GM12878 (cell line): ENCODE measurements around the gene ADAM11. TPM values are rescaled to one million over a fixed set of nuclear protein-coding genes. Genes with fewer than 3 reads are reported as not detected.

Experiments
- ATAC-seq: fragments of 200-7000 bp; cut with Tn5 transposase; 3 replicates; pipeline ENCODE4 v1.9.1; 2020; ENCODE audit warnings: mild to moderate bottlenecking, moderate library complexity
- BruUV-seq: library from RNA; stranded (reverse); fragments of 400-500 nt; replicated peaks from 2 replicates; lab custom pipeline; 2021; lab: Mats Ljungman, UMichigan
- CTCF ChIA-PET: fragments of 300-600 bp; sonication (Branson Sonifier 250); formaldehyde crosslinking; extraction: SDS; loops from one replicate; lab custom pipeline; 2021; ENCODE audit warnings: inconsistent platforms; lab: Yijun Ruan, JAX
- POLR2A ChIA-PET: fragments of 350-600 bp; formaldehyde crosslinking; extraction: SDS; loops from one replicate; lab custom pipeline; 2021; ENCODE audit warnings: inconsistent platforms; lab: Charles Lee
- RAD21 ChIA-PET: fragments of 300-600 bp; sonication (Branson Sonifier 250); formaldehyde crosslinking; loops from one replicate; lab custom pipeline; 2023; ENCODE audit warnings: antibody characterized with exemption; ENCODE audit not compliant: unreplicated experiment; lab: Charles Lee
- SMC1A ChIA-PET: fragments of 300-600 bp; sonication (Branson Sonifier 250); formaldehyde crosslinking; loops from one replicate; lab custom pipeline; 2023; ENCODE audit not compliant: unreplicated experiment, uncharacterized antibody; lab: Charles Lee
- DNase-seq: peaks from one replicate; pipeline ENCODE4 v3.0.0-alpha.2; 2011; ENCODE audit warnings: low read depth, low spot score
- FAIRE-seq: peaks from 3 replicates; lab custom pipeline; 2011; peaks lifted over from hg19 to GRCh38; lab: Jason Lieb, UNC
- H2AFZ ChIP-seq: 2 replicates; pipeline ENCODE4 v1.6.0; 2011; ENCODE audit warnings: low read depth, low read length, control low read depth; ENCODE audit not compliant: control insufficient read depth
- H3K27ac ChIP-seq: 2 replicates; pipeline ENCODE4 v1.5.1; 2011; ENCODE audit warnings: control low read depth; ENCODE audit not compliant: control insufficient read depth, insufficient read depth
- H3K27me3 ChIP-seq, 2 experiments: replicated peaks in 1 of 2; 2 replicates each; pipeline versions ENCODE4 v1.6.0 to v1.6.1; 2011; ENCODE audit warnings: low read length in 1 of 2; ENCODE audit not compliant: control insufficient read depth in 2 of 2, insufficient read depth in 2 of 2
- H3K36me3 ChIP-seq, 2 experiments: 2 replicates each; pipeline ENCODE4 v1.5.1; 2011; ENCODE audit warnings: low read length in 1 of 2; ENCODE audit not compliant: control insufficient read depth in 2 of 2, insufficient read depth in 2 of 2
- H3K4me1 ChIP-seq: 2 replicates; pipeline ENCODE4 v1.6.1; 2011; ENCODE audit warnings: mild to moderate bottlenecking, low read length, moderate library complexity, mixed read lengths; ENCODE audit not compliant: control insufficient read depth, insufficient read depth
- H3K4me2 ChIP-seq: 2 replicates; pipeline ENCODE4 v1.6.0; 2011; ENCODE audit warnings: control low read depth; ENCODE audit not compliant: control insufficient read depth, insufficient read depth
- H3K4me3 ChIP-seq: fragments of 200-600 bp; sonication (generic); 2 replicates; pipeline ENCODE4 v1.5.1; 2016
- H3K79me2 ChIP-seq: 2 replicates; pipeline ENCODE4 v1.6.0; 2011; ENCODE audit warnings: low read length; ENCODE audit not compliant: control insufficient read depth, insufficient read depth
- H3K9ac ChIP-seq: 2 replicates; pipeline ENCODE4 v1.8.0; 2011; ENCODE audit warnings: low read length, control low read depth, mixed read lengths; ENCODE audit not compliant: control insufficient read depth, insufficient read depth
- H3K9me3 ChIP-seq: replicated peaks from 3 replicates; pipeline ENCODE4 v1.5.1; 2011; ENCODE audit warnings: mild to moderate bottlenecking, low read length; ENCODE audit not compliant: control insufficient read depth, insufficient read depth
- H4K20me1 ChIP-seq: 2 replicates; pipeline ENCODE4 v1.6.0; 2011; ENCODE audit not compliant: control insufficient read depth, insufficient read depth
- CEBPB ChIP-seq, 2 experiments: fragments of 150-350 bp in 1 of 2; IDR thresholded peaks; 2 replicates each; pipeline ENCODE4 v1.6.1; 2012 to 2014; ENCODE audit warnings: low read depth in 2 of 2, low read length in 2 of 2, borderline replicate concordance in 1 of 2, inconsistent platforms in 1 of 2
- E4F1 ChIP-seq: fragments of 450-650 bp; IDR thresholded peaks from 2 replicates; pipeline ENCODE4 v1.6.1; 2018; ENCODE audit warnings: borderline replicate concordance, mild to moderate bottlenecking; ENCODE audit not compliant: partially characterized antibody
- FOS ChIP-seq: IDR thresholded peaks from 3 replicates; pipeline ENCODE4 v1.6.1; 2011; ENCODE audit warnings: borderline replicate concordance; ENCODE audit not compliant: insufficient read length; ENCODE audit errors: extremely low read depth
- KLF5 ChIP-seq: fragments of 450-650 bp; IDR thresholded peaks from 2 replicates; pipeline ENCODE4 v1.6.1; 2014; ENCODE audit warnings: mild to moderate bottlenecking; ENCODE audit not compliant: partially characterized antibody
- MEF2A ChIP-seq: IDR thresholded peaks from 2 replicates; pipeline ENCODE4 v1.6.1; 2011; ENCODE audit warnings: low read depth, mild to moderate bottlenecking, low read length, moderate library complexity; ENCODE audit not compliant: insufficient read depth
- RELA ChIP-seq: fragments of 450-650 bp; IDR thresholded peaks from 2 replicates; pipeline ENCODE4 v1.8.0; 2014; ENCODE audit warnings: borderline replicate concordance; ENCODE audit not compliant: partially characterized antibody
- ZNF384 ChIP-seq: IDR thresholded peaks from 2 replicates; pipeline ENCODE4 v1.6.1; 2012; ENCODE audit warnings: low read depth, mild to moderate bottlenecking, low read length, improper control_type of control experiment, borderline replicate concordance
- ZNF592 ChIP-seq: fragments of 450-650 bp; IDR thresholded peaks from 2 replicates; pipeline ENCODE4 v1.6.1; 2017; ENCODE audit warnings: mild to moderate bottlenecking, moderate library complexity
- WGBS: methylation state at CpG from one replicate; pipeline ENCODE4 v1.1.6; 2016; ENCODE audit warnings: low lambda C conversion rate; ENCODE audit not compliant: insufficient replicate concordance, insufficient coverage; ENCODE audit errors: missing lambda C conversion rate; 5-methylcytosine and 5-hydroxymethylcytosine counted together
- in situ Hi-C: fragments of 300-500 bp; cut with MboI; formaldehyde crosslinking; loops from 9 replicates; pipeline ENCODE4 v1.14.3; 2018; ENCODE audit warnings: mixed read lengths
- intact Hi-C: fragments of 100-400 bp; cut with micrococcal nuclease; formaldehyde crosslinking; loops from one replicate; pipeline ENCODE4 v1.14.2; 2022; ENCODE audit not compliant: unreplicated experiment
- polyA plus RNA-seq, 11 experiments: library from polyadenylated mRNA; depleted of rRNA in 4 of 11; unstranded in 6 of 11; stranded (reverse) in 5 of 11; fragments of >200 nt; fragmentation: Nextera tagmentation in 4 of 11; fragmentation: Illumina TruSeq in 1 of 11; extraction: Ambion mirVana in 4 of 11; extraction: Trizol in 1 of 11; gene quantifications; 1 replicate in 1 of 11; 2 replicates in 10 of 11; pipeline versions ENCODE4 v1.2.1 to v1.2.3, GENCODE V29; 2011 to 2016; ENCODE audit warnings: inconsistent platforms in 2 of 11, missing spikeins in 2 of 11, low read depth in 1 of 11
- total RNA-seq, 4 experiments: library from RNA; depleted of rRNA in 3 of 4; stranded (reverse); fragments of >200 nt in 3 of 4; fragmentation: Illumina TruSeq in 1 of 4; extraction: Trizol in 1 of 4; gene quantifications; 2 replicates each; pipeline versions ENCODE4 v1.2.1 to v1.2.3, GENCODE V29; 2013 to 2021
- TF ChIP-seq, protein P1 (sequence below): IDR thresholded peaks from 2 replicates; pipeline ENCODE4 v1.6.1; 2012; ENCODE audit warnings: improper control_type of control experiment, low read depth, low read length; ENCODE audit not compliant: insufficient replicate concordance

The ADAM11 gene
- total and polyA plus RNA-seq, 10 of the 15 experiments (the other 5 are each of a cell fraction or from before 2014, with no cell fraction given): 0.03 to 0.37 (median 0.06) TPM; not detected in 3

DNA sequence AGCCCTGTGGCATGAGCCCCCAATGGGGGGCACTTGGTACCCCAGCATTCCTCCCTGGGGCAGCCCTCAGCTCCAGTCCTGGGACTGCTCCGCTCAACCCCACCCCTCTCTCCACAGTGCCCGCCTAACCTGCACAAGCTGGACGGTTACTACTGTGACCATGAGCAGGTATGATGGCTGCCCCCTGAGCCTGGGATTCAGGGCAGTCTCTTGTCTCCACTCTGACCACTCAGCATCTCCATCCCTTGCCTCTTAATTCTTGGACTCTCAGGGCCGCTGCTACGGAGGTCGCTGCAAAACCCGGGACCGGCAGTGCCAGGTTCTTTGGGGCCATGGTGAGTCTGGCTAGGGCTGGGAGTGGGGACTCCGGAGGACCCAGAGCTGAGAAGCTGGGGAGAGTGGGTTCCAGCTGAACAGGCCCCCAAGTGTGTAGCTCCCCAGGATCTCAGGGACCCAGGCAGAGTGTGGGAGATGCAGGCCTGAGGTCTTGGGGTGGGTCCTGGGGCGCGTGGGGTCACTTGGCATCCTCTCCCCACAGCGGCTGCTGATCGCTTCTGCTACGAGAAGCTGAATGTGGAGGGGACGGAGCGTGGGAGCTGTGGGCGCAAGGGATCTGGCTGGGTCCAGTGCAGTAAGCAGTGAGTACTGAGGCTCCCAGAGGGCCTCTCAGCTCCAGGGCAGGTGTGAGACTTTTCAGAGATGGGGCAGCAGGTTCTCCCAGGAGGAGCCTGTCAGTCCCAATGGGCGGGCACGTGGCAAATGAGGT lies 18.0 kb downstream of the ADAM11 start:
- no peak for DNase-seq
- Histone ChIP-seq H3K9ac (no peak overlapping the region), H3K4me1 (peaks cover 6% of the 10 kb centered on the region; the same call in 1 of the 2 replicates), H2AFZ (no peak overlapping the region), H3K4me3 (no peak overlapping the region), H3K27me3 (no peaks in the 10 kb centered on the region; a peak in 1 of 4 replicates), H3K9me3 (no peaks in the 10 kb centered on the region), H3K36me3 (no peaks in the 10 kb centered on the region), H3K4me2 (no peak overlapping the region), H3K27ac (no peak overlapping the region), H3K79me2 (no peaks in the 10 kb centered on the region), H4K20me1 (no peaks in the 10 kb centered on the region; the same call in 1 of the 2 replicates)
- in situ Hi-C loops (loop anchor here (10.0 kb wide), 1 partner anchor 348 kb away; no protein-coding TSS in a partner anchor), intact Hi-C loops (loop anchor here (5.0 to 10.0 kb wide), 2 partner anchors 242 to 245 kb away; no protein-coding TSS in a partner anchor)
- ChIA-PET RAD21 (interaction anchor here (3.3 kb wide), 1 partner anchor 88 kb away, joined by 13 read pairs; no protein-coding TSS in a partner anchor), CTCF (interaction anchor here (0.5 to 12.1 kb wide), 14 partner anchors 12 to 373 kb away, joined by 3 to 175 read pairs (median 3); no protein-coding TSS in a partner anchor), POLR2A (no interaction called here), SMC1A (no interaction called here)
- ATAC-seq: no peak
- 68% methylated on average over 19 of the region's 19 CpGs for WGBS
- no peak for FAIRE-seq
- BruUV-seq: no TSS peak
- no peak for TF ChIP-seq E4F1
- TF ChIP-seq, protein P1, sequence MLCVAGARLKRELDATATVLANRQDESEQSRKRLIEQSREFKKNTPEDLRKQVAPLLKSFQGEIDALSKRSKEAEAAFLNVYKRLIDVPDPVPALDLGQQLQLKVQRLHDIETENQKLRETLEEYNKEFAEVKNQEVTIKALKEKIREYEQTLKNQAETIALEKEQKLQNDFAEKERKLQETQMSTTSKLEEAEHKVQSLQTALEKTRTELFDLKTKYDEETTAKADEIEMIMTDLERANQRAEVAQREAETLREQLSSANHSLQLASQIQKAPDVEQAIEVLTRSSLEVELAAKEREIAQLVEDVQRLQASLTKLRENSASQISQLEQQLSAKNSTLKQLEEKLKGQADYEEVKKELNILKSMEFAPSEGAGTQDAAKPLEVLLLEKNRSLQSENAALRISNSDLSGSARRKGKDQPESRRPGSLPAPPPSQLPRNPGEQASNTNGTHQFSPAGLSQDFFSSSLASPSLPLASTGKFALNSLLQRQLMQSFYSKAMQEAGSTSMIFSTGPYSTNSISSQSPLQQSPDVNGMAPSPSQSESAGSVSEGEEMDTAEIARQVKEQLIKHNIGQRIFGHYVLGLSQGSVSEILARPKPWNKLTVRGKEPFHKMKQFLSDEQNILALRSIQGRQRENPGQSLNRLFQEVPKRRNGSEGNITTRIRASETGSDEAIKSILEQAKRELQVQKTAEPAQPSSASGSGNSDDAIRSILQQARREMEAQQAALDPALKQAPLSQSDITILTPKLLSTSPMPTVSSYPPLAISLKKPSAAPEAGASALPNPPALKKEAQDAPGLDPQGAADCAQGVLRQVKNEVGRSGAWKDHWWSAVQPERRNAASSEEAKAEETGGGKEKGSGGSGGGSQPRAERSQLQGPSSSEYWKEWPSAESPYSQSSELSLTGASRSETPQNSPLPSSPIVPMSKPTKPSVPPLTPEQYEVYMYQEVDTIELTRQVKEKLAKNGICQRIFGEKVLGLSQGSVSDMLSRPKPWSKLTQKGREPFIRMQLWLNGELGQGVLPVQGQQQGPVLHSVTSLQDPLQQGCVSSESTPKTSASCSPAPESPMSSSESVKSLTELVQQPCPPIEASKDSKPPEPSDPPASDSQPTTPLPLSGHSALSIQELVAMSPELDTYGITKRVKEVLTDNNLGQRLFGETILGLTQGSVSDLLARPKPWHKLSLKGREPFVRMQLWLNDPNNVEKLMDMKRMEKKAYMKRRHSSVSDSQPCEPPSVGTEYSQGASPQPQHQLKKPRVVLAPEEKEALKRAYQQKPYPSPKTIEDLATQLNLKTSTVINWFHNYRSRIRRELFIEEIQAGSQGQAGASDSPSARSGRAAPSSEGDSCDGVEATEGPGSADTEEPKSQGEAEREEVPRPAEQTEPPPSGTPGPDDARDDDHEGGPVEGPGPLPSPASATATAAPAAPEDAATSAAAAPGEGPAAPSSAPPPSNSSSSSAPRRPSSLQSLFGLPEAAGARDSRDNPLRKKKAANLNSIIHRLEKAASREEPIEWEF: no peak
- no peak for TF ChIP-seq MEF2A
- no peak for TF ChIP-seq KLF5
- TF ChIP-seq ZNF592: no peak
- TF ChIP-seq ZNF384: no peak
- no peak for TF ChIP-seq RELA
- TF ChIP-seq FOS: no peak
- TF ChIP-seq CEBPB (IDR thresholded peaks at IDR 0.05; ENCODE audit: borderline replicate concordance in 1 of 2, low read depth in 2 of 2, low read length in 2 of 2): no peak
